GM21529 (cell line): Measurements from ENCODE around the gene SPDYE5.

Experiments used
- ATAC-seq: cut with Tn5 transposase; IDR thresholded peaks from one replicate; pipeline ENCODE4 v1.9.1; 2021; ENCODE audit not compliant: unreplicated experiment

Gene SPDYE5

DNA sequence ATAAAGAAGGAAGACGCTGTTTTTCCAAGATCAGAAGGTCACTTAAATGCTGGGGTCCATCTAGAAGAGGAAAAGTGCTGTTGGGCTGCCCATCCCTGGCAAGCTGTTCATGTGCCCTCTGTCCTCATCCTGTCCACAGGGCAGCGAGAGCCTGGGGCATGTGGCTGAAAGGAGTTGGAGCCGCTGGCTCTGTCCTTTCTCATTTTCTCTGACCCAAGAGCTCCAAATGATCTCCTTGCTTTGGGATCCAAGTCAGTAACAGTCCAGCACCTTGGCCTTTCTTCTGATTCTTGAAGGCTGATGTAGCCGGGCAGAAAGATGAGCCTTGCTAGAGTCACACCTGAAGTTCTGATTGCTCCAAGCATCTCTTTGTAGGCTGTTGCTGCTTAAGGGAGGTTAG lies 44.4 kb downstream of the SPDYE5 start:
- ATAC-seq: no peak

DNA sequence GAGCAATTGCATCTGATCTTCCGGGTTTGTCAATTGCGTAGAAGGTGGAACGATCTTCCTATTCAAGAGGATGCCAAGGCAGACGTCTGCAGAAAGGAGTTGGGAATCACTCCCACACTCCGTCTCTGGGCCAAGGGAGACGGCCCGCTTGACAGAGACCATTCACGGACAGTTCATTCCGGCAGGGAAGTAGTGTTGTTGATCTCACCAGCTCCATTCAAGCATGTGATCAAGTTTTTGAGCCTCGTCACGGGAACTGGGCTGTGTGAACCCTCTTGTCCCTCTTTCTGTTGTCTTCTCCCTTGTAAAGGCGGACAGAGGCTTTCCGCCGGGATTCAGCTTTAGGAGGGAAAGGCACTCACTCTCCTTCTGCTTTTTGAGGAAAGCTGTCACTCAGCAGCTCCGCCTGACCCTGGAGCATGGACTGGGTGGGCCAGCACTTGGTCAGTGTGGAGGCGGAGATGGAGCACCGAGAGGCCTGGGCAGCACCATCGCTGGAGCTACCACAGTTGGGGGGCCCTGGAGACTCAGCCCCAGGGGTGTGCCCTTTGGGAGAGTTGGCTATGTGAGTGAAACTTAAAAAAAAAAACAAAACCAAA lies 44.9 kb downstream of the SPDYE5 start:
- ATAC-seq: no peak

GRCh38 chr7:75537731-75538130 lies 45.6 kb downstream of the SPDYE5 start:
- no peak for ATAC-seq

- ATAC-seq: no peak
Observed at GRCh38 chr7:75546237-75547015, 54.3 kb downstream of the SPDYE5 start.
